IMR-90 (cell line): ENCODE measurements around the gene MED26. TPM values are rescaled to one million over a fixed set of nuclear protein-coding genes. Genes with fewer than 3 reads are reported as not detected.

Experiments
- ATAC-seq: fragments of 200-7000 bp; cut with Tn5 transposase; 2 replicates; pipeline ENCODE4 v1.9.1; 2020; ENCODE audit warnings: low read depth, mild to moderate bottlenecking, moderate library complexity
- BruUV-seq: library from RNA; stranded (reverse); fragments of 400-500 nt; replicated peaks from 2 replicates; lab custom pipeline; 2021; lab: Mats Ljungman, UMichigan
- CTCF ChIA-PET: fragments of 300-600 bp; formaldehyde crosslinking; extraction: SDS; loops from one replicate; lab custom pipeline; 2021; ENCODE audit warnings: antibody characterized with exemption; lab: Yijun Ruan, JAX
- POLR2A ChIA-PET: fragments of 300-600 bp; sonication (Branson Sonifier 250); formaldehyde crosslinking; loops from one replicate; lab custom pipeline; 2022; ENCODE audit warnings: antibody characterized with exemption; ENCODE audit not compliant: unreplicated experiment; lab: Charles Lee
- DNase-seq: peaks from one replicate; pipeline ENCODE4 v3.0.0; 2013
- H2AFZ ChIP-seq: replicated peaks from 2 replicates; pipeline ENCODE3; 2013; ENCODE audit warnings: low read length, mild to moderate bottlenecking; ENCODE audit not compliant: poor library complexity
- H2AK5ac ChIP-seq: 2 replicates; pipeline ENCODE4 v1.6.1; 2013; ENCODE audit warnings: low read depth, low read length, inconsistent platforms
- H2AK9ac ChIP-seq: replicated peaks from 2 replicates; pipeline ENCODE3; 2013; ENCODE audit warnings: mild to moderate bottlenecking, low read depth, low read length, moderate library complexity; ENCODE audit not compliant: poor library complexity
- H2BK120ac ChIP-seq: 2 replicates; pipeline ENCODE4 v1.6.1; 2013; ENCODE audit warnings: low read depth, low read length, inconsistent platforms
- H2BK15ac ChIP-seq: 3 replicates; pipeline ENCODE4 v1.6.1; 2013; ENCODE audit warnings: low read depth, low read length, inconsistent platforms
- H2BK20ac ChIP-seq: 2 replicates; pipeline ENCODE4 v1.6.1; 2013; ENCODE audit warnings: low read depth, mild to moderate bottlenecking, inconsistent platforms, low read length, moderate library complexity
- H2BK5ac ChIP-seq: 2 replicates; pipeline ENCODE4 v1.6.1; 2013; ENCODE audit warnings: mild to moderate bottlenecking, low read depth, low read length, inconsistent platforms; ENCODE audit not compliant: poor library complexity, severe bottlenecking
- H3K14ac ChIP-seq: replicated peaks from 2 replicates; pipeline ENCODE4 v1.6.1; 2013; ENCODE audit warnings: low read depth, low read length, inconsistent platforms
- H3K18ac ChIP-seq: 2 replicates; pipeline ENCODE4 v1.6.1; 2013; ENCODE audit warnings: low read depth, low read length, control low read depth
- H3K23ac ChIP-seq: 2 replicates; pipeline ENCODE4 v1.6.1; 2013; ENCODE audit warnings: low read depth, low read length, inconsistent platforms
- H3K27ac ChIP-seq: 2 replicates; pipeline ENCODE4 v1.5.1; 2013; ENCODE audit warnings: mild to moderate bottlenecking, control low read depth, low read length; ENCODE audit not compliant: insufficient read depth
- H3K27me3 ChIP-seq: 2 replicates; pipeline ENCODE4 v1.6.1; 2013; ENCODE audit warnings: low read length; ENCODE audit not compliant: control insufficient read depth, insufficient read depth
- H3K36me3 ChIP-seq: 2 replicates; pipeline ENCODE4 v1.6.1; 2013; ENCODE audit warnings: low read length, mixed read lengths; ENCODE audit not compliant: control insufficient read depth, insufficient read depth
- H3K4ac ChIP-seq: 2 replicates; pipeline ENCODE4 v1.6.1; 2013; ENCODE audit warnings: low read depth, low read length, inconsistent platforms
- H3K4me1 ChIP-seq: 2 replicates; pipeline ENCODE4 v1.6.1; 2013; ENCODE audit warnings: low read length, mixed read lengths; ENCODE audit not compliant: control insufficient read depth, insufficient read depth
- H3K4me2 ChIP-seq: 2 replicates; pipeline ENCODE4 v1.6.1; 2013; ENCODE audit warnings: low read depth, mild to moderate bottlenecking, control low read depth, low read length, moderate library complexity
- H3K4me3 ChIP-seq: 2 replicates; pipeline ENCODE4 v1.5.1; 2013; ENCODE audit warnings: low read depth, mild to moderate bottlenecking, control low read depth, low read length, moderate library complexity; ENCODE audit not compliant: insufficient read depth
- H3K56ac ChIP-seq: 2 replicates; pipeline ENCODE4 v1.6.1; 2013; ENCODE audit warnings: low read length, inconsistent platforms; ENCODE audit not compliant: insufficient read depth; ENCODE audit errors: extremely low read depth
- H3K79me1 ChIP-seq, 2 experiments: 2 replicates each; pipeline ENCODE4 v1.6.1; 2013; ENCODE audit warnings: low read length in 2 of 2, inconsistent platforms in 1 of 2, low read depth in 1 of 2
- H3K9ac ChIP-seq: 2 replicates; pipeline ENCODE4 v1.6.1; 2013; ENCODE audit warnings: low read depth, low read length, control low read depth
- H3K9me1 ChIP-seq: 2 replicates; pipeline ENCODE4 v1.6.1; 2013; ENCODE audit warnings: low read length, inconsistent platforms; ENCODE audit not compliant: insufficient read depth
- H3K9me3 ChIP-seq: 2 replicates; pipeline ENCODE4 v1.6.1; 2013; ENCODE audit warnings: low read length; ENCODE audit not compliant: control insufficient read depth, insufficient read depth
- H4K20me1 ChIP-seq: 2 replicates; pipeline ENCODE4 v1.6.1; 2013; ENCODE audit warnings: low read length, inconsistent platforms; ENCODE audit not compliant: insufficient read depth
- H4K5ac ChIP-seq: 2 replicates; pipeline ENCODE4 v1.6.1; 2013; ENCODE audit warnings: mild to moderate bottlenecking, low read depth, low read length, control low read depth
- H4K8ac ChIP-seq, 2 experiments: 2 replicates each; pipeline ENCODE4 v1.6.1; 2013; ENCODE audit warnings: low read depth in 2 of 2, low read length in 2 of 2, control low read depth in 1 of 2, inconsistent platforms in 1 of 2
- H4K91ac ChIP-seq: 2 replicates; pipeline ENCODE4 v1.6.1; 2013; ENCODE audit warnings: low read depth, low read length, inconsistent platforms; ENCODE audit not compliant: insufficient read depth
- BHLHE40 ChIP-seq: fragments of 150-350 bp; IDR thresholded peaks from 2 replicates; pipeline ENCODE4 v1.6.1; 2016; ENCODE audit warnings: mild to moderate bottlenecking, low read depth, low read length
- CEBPB ChIP-seq: IDR thresholded peaks from 2 replicates; pipeline ENCODE4 v1.6.1; 2012; ENCODE audit warnings: low read depth, low read length, improper control_type of control experiment
- CHD1 ChIP-seq: IDR thresholded peaks from 2 replicates; pipeline ENCODE4 v1.6.1; 2012; ENCODE audit warnings: low read depth, low read length, improper control_type of control experiment
- CTCF ChIP-seq: conservative IDR thresholded peaks from 2 replicates; pipeline ENCODE4 v1.5.1; 2012; ENCODE audit warnings: mild to moderate bottlenecking, low read depth, low read length, improper control_type of control experiment
- FOS ChIP-seq: fragments of 150-350 bp; IDR thresholded peaks from 2 replicates; pipeline ENCODE4 v1.6.1; 2016; ENCODE audit warnings: low read depth, low read length
- MAFK ChIP-seq: IDR thresholded peaks from 2 replicates; pipeline ENCODE4 v1.6.1; 2012; ENCODE audit warnings: low read depth, low read length, improper control_type of control experiment
- MAZ ChIP-seq: IDR thresholded peaks from 2 replicates; pipeline ENCODE4 v1.6.1; 2012; ENCODE audit warnings: low read depth, mild to moderate bottlenecking, low read length, improper control_type of control experiment, moderate library complexity, borderline replicate concordance
- MXI1 ChIP-seq: IDR thresholded peaks from 2 replicates; pipeline ENCODE4 v1.6.1; 2012; ENCODE audit warnings: low read depth, mild to moderate bottlenecking, low read length, moderate library complexity, borderline replicate concordance
- POLR2A ChIP-seq: IDR thresholded peaks from 2 replicates; pipeline ENCODE4 v1.6.1; 2012; ENCODE audit warnings: mild to moderate bottlenecking, low read depth, low read length
- RCOR1 ChIP-seq: IDR thresholded peaks from 2 replicates; pipeline ENCODE4 v1.6.1; 2012; ENCODE audit warnings: mild to moderate bottlenecking, low read length, improper control_type of control experiment; ENCODE audit not compliant: insufficient replicate concordance
- RFX5 ChIP-seq: IDR thresholded peaks from 2 replicates; pipeline ENCODE4 v1.8.0; 2012; ENCODE audit warnings: low read depth, mild to moderate bottlenecking, low read length, moderate library complexity
- SMC3 ChIP-seq: fragments of 150-350 bp; IDR thresholded peaks from 2 replicates; pipeline ENCODE4 v1.6.1; 2016; ENCODE audit warnings: low read depth, mild to moderate bottlenecking, antibody characterized with exemption, low read length, moderate library complexity
- WGBS, 2 experiments: methylation state at CpG; one replicate each; pipeline versions ENCODE4 v1.1.5 to v1.1.7; 2013; ENCODE audit warnings: missing lambda C conversion rate in 2 of 2; ENCODE audit not compliant: insufficient read length in 1 of 2; ENCODE audit errors: extremely low coverage in 2 of 2; 5-methylcytosine and 5-hydroxymethylcytosine counted together
- dilution Hi-C: fragments of 300-500 bp; cut with HindIII; formaldehyde crosslinking; loops from one replicate; pipeline ENCODE4 v1.14.3; 2018; ENCODE audit warnings: low sequenced_read_pairs; ENCODE audit not compliant: unreplicated experiment
- in situ Hi-C: fragments of 300-500 bp; cut with MboI; formaldehyde crosslinking; loops from 3 replicates; pipeline ENCODE4 v1.14.3; 2019; ENCODE audit warnings: low sequenced_read_pairs, inconsistent platforms, mixed read lengths
- intact Hi-C: fragments of 100-400 bp; cut with micrococcal nuclease; formaldehyde crosslinking; loops from 2 replicates; pipeline ENCODE4 v1.10.0; 2022
- polyA plus RNA-seq, 3 experiments: library from polyadenylated mRNA; depleted of rRNA; stranded (reverse); fragments of >200 nt; gene quantifications; 2 replicates each; pipeline ENCODE4 v1.2.3, GENCODE V29; 2012; ENCODE audit warnings: low replicate concordance in 1 of 3
- total RNA-seq: library from RNA; depleted of rRNA; stranded (reverse); fragments of >200 nt; gene quantifications from 2 replicates; pipeline ENCODE4 v1.2.3, GENCODE V29; 2012
- TF ChIP-seq, protein P1 (sequence below): fragments of 150-350 bp; IDR thresholded peaks from 2 replicates; pipeline ENCODE4 v1.6.1; 2017; ENCODE audit warnings: mild to moderate bottlenecking, antibody characterized with exemption, low read length, low read depth

MED26 gene
- total and polyA plus RNA-seq, 2 of the 4 experiments (the other 2 are of a cell fraction) = 2.0 to 4.0 TPM

GRCh38 chr19:16537111-16537510, 90.9 kb downstream of the MED26 start:
- no peak overlapping the region for H2BK120ac ChIP-seq
- H3K27ac ChIP-seq = no peak overlapping the region
- TF ChIP-seq CTCF (no peak), CHD1 (no peak), RFX5 (no peak), RCOR1 (no peak), MAFK (no peak), POLR2A (no peak), BHLHE40 (no peak), MXI1 (no peak), MAZ (no peak), SMC3 (no peak), CEBPB (no peak), FOS (no peak)
- TF ChIP-seq, protein P1, sequence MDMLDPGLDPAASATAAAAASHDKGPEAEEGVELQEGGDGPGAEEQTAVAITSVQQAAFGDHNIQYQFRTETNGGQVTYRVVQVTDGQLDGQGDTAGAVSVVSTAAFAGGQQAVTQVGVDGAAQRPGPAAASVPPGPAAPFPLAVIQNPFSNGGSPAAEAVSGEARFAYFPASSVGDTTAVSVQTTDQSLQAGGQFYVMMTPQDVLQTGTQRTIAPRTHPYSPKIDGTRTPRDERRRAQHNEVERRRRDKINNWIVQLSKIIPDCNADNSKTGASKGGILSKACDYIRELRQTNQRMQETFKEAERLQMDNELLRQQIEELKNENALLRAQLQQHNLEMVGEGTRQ = no peak
- POLR2A ChIA-PET = no interaction called here
- no peak overlapping the region for H2AFZ ChIP-seq
- H3K9me1 ChIP-seq = peaks cover 16% of the 10 kb centered on the region; the same call in 1 of the 2 replicates
- H4K8ac ChIP-seq = no peak overlapping the region
- peaks cover 67% of the 10 kb centered on the region for H3K36me3 ChIP-seq
- dilution Hi-C loops (no loop called here), intact Hi-C loops (no loop called here), in situ Hi-C loops (no loop called here)
- H3K4me1 ChIP-seq = peaks cover 2% of the 10 kb centered on the region
- no peak overlapping the region for H3K4me2 ChIP-seq
- no peak overlapping the region for H3K56ac ChIP-seq
- H3K14ac ChIP-seq = no peak overlapping the region
- H2AK5ac ChIP-seq = no peak overlapping the region
- H3K27me3 ChIP-seq = no peaks in the 10 kb centered on the region
- no peak for ATAC-seq
- no peak overlapping the region for H4K91ac ChIP-seq
- peaks cover 76% of the 10 kb centered on the region for H4K20me1 ChIP-seq
- H3K18ac ChIP-seq = no peak overlapping the region
- no peak overlapping the region for H4K5ac ChIP-seq
- H2BK20ac ChIP-seq = no peak overlapping the region
- peaks cover 5 to 57% of the 10 kb centered on the region in 2 experiments for H3K79me1 ChIP-seq
- H3K9me3 ChIP-seq = no peaks in the 10 kb centered on the region
- H2AK9ac ChIP-seq = no peak overlapping the region
- H3K4me3 ChIP-seq = no peak overlapping the region
- H3K9ac ChIP-seq = no peak overlapping the region
- WGBS, 2 experiments = 100% methylated on average over 1 of the region's 13 CpGs; no CpG with 5 or more reads in 1 of the 2 experiments
- no peak overlapping the region for H3K4ac ChIP-seq
- H2BK15ac ChIP-seq = no peak overlapping the region
- H2BK5ac ChIP-seq = no peak overlapping the region
- CTCF ChIA-PET = no interaction called here
- DNase-seq = no peak
- no TSS peak for BruUV-seq
- H3K23ac ChIP-seq = no peak overlapping the region
